GM12891 (cell line): ENCODE results near the gene HOOK1.

ENCODE experiments used
- POLR2A ChIP-seq: IDR thresholded peaks from 2 replicates; pipeline ENCODE4 v1.6.1; 2011; ENCODE audit warnings: low read depth, low read length, control low read depth
- POLR2AphosphoS5 ChIP-seq: IDR thresholded peaks from 2 replicates; pipeline ENCODE4 v1.6.1; 2011; ENCODE audit warnings: low read depth, low read length, control low read depth

DNA sequence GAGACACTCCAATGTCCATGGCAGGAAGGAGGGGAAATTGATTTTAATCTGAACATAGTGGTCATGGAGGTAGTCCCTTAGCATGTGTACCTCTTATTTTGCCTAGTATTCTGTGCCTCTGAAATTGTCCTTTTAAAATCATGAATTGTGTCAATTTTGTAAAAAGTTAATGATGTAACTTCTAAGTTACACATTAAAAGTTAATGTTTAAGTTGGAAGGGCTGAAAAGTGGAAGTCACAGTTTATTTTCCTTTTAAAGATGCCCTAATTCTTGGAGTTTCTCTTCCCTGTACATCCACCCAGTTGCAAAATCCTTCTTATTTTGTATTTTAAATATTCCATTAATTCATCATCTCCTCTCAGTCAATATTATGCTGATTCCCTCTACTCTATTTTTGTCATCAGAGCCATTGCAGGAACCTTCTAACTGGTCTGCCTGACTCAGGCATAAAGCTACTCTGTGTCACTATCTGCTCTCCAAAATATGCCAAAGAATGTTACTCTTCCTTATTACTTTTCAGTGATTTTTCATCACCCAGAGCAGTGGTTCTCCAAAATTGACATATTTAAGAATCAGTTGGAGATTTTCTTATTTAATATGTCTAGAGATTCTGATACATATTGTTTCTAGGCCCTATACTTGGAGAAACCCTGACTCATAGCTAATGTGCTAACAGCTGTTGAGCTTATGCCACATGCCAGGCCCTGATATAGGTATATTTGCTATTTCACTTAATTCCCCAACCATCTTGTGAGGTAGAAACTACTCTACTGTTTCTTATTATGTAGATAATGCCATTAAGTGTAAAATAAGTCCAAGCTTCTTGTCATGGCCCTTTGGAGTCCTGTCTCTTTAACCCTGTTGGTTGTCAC, 5.1 kb downstream of the HOOK1 start:
- TF ChIP-seq POLR2AphosphoS5 (no peak), POLR2A (no peak)
